K562 (cell line): ENCODE measurements around the gene PARP15.

Experiments used
- HMGXB4 ChIP-seq: sonication (generic); formaldehyde crosslinking; IDR thresholded peaks from 2 replicates; pipeline ENCODE4 v1.8.1; 2023; ENCODE audit warnings: mild to moderate bottlenecking, missing genetic modification reagents
- NCOR1 ChIP-seq: fragments of 450-650 bp; IDR thresholded peaks from 2 replicates; pipeline ENCODE4 v1.6.1; 2016; ENCODE audit warnings: mild to moderate bottlenecking, moderate library complexity
- NFIC ChIP-seq: fragments of 450-650 bp; IDR thresholded peaks from 2 replicates; pipeline ENCODE4 v1.6.1; 2017; ENCODE audit warnings: mild to moderate bottlenecking, inconsistent platforms
- ZKSCAN1 ChIP-seq: fragments of 150-350 bp; IDR thresholded peaks from 2 replicates; pipeline ENCODE4 v1.6.1; 2016; ENCODE audit warnings: low read depth, low read length
- ZNF311 ChIP-seq: fragments of 250-450 bp; sonication (Bioruptor Pico); IDR thresholded peaks from 2 replicates; pipeline ENCODE4 v1.4.0; 2020; ENCODE audit warnings: mild to moderate bottlenecking, moderate library complexity

GRCh38 chr3:122587572-122587971 is 10.1 kb downstream of the PARP15 start:
- TF ChIP-seq NCOR1 (no peak), ZNF311 (no peak), ZKSCAN1 (no peak), NFIC (no peak), HMGXB4 (CRISPR knock-in tag) (no peak)
